H1 (cell line): Measurements from ENCODE around the gene BIRC5.

Experiments used
- ATF2 ChIP-seq: IDR thresholded peaks from 2 replicates; pipeline ENCODE4 v1.6.1; 2012; ENCODE audit warnings: low read length, inconsistent platforms
- CHD2 ChIP-seq: IDR thresholded peaks from 2 replicates; pipeline ENCODE4 v1.6.1; 2012; ENCODE audit warnings: low read length, improper control_type of control experiment
- EZH2 ChIP-seq: fragments of 200-600 bp; sonication (generic); IDR thresholded peaks from 2 replicates; pipeline ENCODE4 v1.7.1; 2012; ENCODE audit warnings: low read depth, mild to moderate bottlenecking, moderate library complexity, low read length, inconsistent platforms; ENCODE audit not compliant: severe bottlenecking
- GTF2F1 ChIP-seq: IDR thresholded peaks from 2 replicates; pipeline ENCODE4 v1.6.1; 2012; ENCODE audit warnings: low read depth, low read length, improper control_type of control experiment, borderline replicate concordance
- POLR2A ChIP-seq, 2 experiments: IDR thresholded peaks; 1 replicate in 1 of 2; 2 replicates in 1 of 2; pipeline ENCODE4 v1.6.1; 2011; ENCODE audit warnings: low read depth in 2 of 2, low read length in 2 of 2, mild to moderate bottlenecking in 2 of 2; ENCODE audit errors: control extremely low read depth in 1 of 2

GRCh38 chr17:78249074-78249817 lies 35.2 kb downstream of the BIRC5 start:
- TF ChIP-seq POLR2A (IDR thresholded peaks at IDR 0.05; ENCODE audit: control extremely low read depth in 1 of 2, low read depth in 2 of 2, low read length in 2 of 2): no peak
- TF ChIP-seq ATF2: no peak
- TF ChIP-seq EZH2: no peak
- no peak for TF ChIP-seq GTF2F1
- TF ChIP-seq CHD2: no peak
